Measurements from ENCODE around the gene CLEC4G.

Gene CLEC4G

GRCh38 chr19:7766535-7766934 is 34.6 kb upstream of the CLEC4G start:
- TF ChIP-seq TEAD4 (IDR thresholded peaks at IDR 0.05) (no peak), EGR1 (IDR thresholded peaks at IDR 0.05) (no peak), YY1 (IDR thresholded peaks at IDR 0.05; ENCODE audit: low read depth) (no peak), TAF1 (IDR thresholded peaks at IDR 0.05; ENCODE audit: low read depth) (no peak), EP300 (IDR thresholded peaks at IDR 0.05; ENCODE audit: borderline replicate concordance) (no peak), ZBTB7A (IDR thresholded peaks at IDR 0.05; ENCODE audit: low read depth) (no peak), NFIC (IDR thresholded peaks at IDR 0.05) (no peak), CEBPB (IDR thresholded peaks at IDR 0.05) (no peak), CREB1 (IDR thresholded peaks at IDR 0.05; ENCODE audit: low read depth) (no peak), TCF12 (IDR thresholded peaks at IDR 0.05; ENCODE audit: low read depth) (no peak), RAD21 (IDR thresholded peaks at IDR 0.05; ENCODE audit: low read depth) (no peak), MAX (IDR thresholded peaks at IDR 0.05) (no peak), USF1 (IDR thresholded peaks at IDR 0.05) (no peak), FOXM1 (IDR thresholded peaks at IDR 0.05; ENCODE audit: borderline replicate concordance, low read depth) (no peak), REST (IDR thresholded peaks at IDR 0.05; ENCODE audit: low read depth) (no peak)

- TF ChIP-seq TEAD4 (IDR thresholded peaks at IDR 0.05), result no peak
- TF ChIP-seq CEBPB (IDR thresholded peaks at IDR 0.05), result no peak
- TF ChIP-seq FOXM1 (IDR thresholded peaks at IDR 0.05; ENCODE audit: borderline replicate concordance, low read depth), result no peak
- TF ChIP-seq CREB1 (IDR thresholded peaks at IDR 0.05; ENCODE audit: low read depth), result no peak
- no peak for TF ChIP-seq ZBTB7A (IDR thresholded peaks at IDR 0.05; ENCODE audit: low read depth)
- TF ChIP-seq RAD21 (IDR thresholded peaks at IDR 0.05; ENCODE audit: low read depth), result no peak
- TF ChIP-seq TCF12 (IDR thresholded peaks at IDR 0.05; ENCODE audit: low read depth), result no peak
- TF ChIP-seq NFIC (IDR thresholded peaks at IDR 0.05), result no peak
- no peak for TF ChIP-seq EP300 (IDR thresholded peaks at IDR 0.05; ENCODE audit: borderline replicate concordance)
- no peak for TF ChIP-seq USF1 (IDR thresholded peaks at IDR 0.05)
- TF ChIP-seq EGR1 (IDR thresholded peaks at IDR 0.05), result no peak
- no peak for TF ChIP-seq TAF1 (IDR thresholded peaks at IDR 0.05; ENCODE audit: low read depth)
- TF ChIP-seq REST (IDR thresholded peaks at IDR 0.05; ENCODE audit: low read depth), result no peak
- TF ChIP-seq YY1 (IDR thresholded peaks at IDR 0.05; ENCODE audit: low read depth), result no peak
- TF ChIP-seq MAX (IDR thresholded peaks at IDR 0.05), result no peak
Observed at GRCh38 chr19:7763696-7764095, 31.8 kb upstream of the CLEC4G start.

- TF ChIP-seq CEBPB (IDR thresholded peaks at IDR 0.05), result no peak
- TF ChIP-seq RAD21 (IDR thresholded peaks at IDR 0.05; ENCODE audit: low read depth), result no peak
- TF ChIP-seq MAX (IDR thresholded peaks at IDR 0.05), result no peak
- TF ChIP-seq REST (IDR thresholded peaks at IDR 0.05; ENCODE audit: low read depth), result no peak
- no peak for TF ChIP-seq FOXM1 (IDR thresholded peaks at IDR 0.05; ENCODE audit: borderline replicate concordance, low read depth)
- no peak for TF ChIP-seq ZBTB7A (IDR thresholded peaks at IDR 0.05; ENCODE audit: low read depth)
- TF ChIP-seq TCF12 (IDR thresholded peaks at IDR 0.05; ENCODE audit: low read depth), result no peak
- no peak for TF ChIP-seq NFIC (IDR thresholded peaks at IDR 0.05)
- TF ChIP-seq CREB1 (IDR thresholded peaks at IDR 0.05; ENCODE audit: low read depth), result no peak
- no peak for TF ChIP-seq EP300 (IDR thresholded peaks at IDR 0.05; ENCODE audit: borderline replicate concordance)
- no peak for TF ChIP-seq USF1 (IDR thresholded peaks at IDR 0.05)
- TF ChIP-seq YY1 (IDR thresholded peaks at IDR 0.05; ENCODE audit: low read depth), result no peak
- TF ChIP-seq EGR1 (IDR thresholded peaks at IDR 0.05), result no peak
- no peak for TF ChIP-seq TEAD4 (IDR thresholded peaks at IDR 0.05)
- no peak for TF ChIP-seq TAF1 (IDR thresholded peaks at IDR 0.05; ENCODE audit: low read depth)
Observed at GRCh38 chr19:7762719-7763293, 30.9 kb upstream of the CLEC4G start, which contains the start of gene CLEC4M. TSS of gene CLEC4M (plus strand) at chr19:7763243. CDS start at chr19:7763267, 24 bp downstream.

All from Ishikawa (cell line).